ENCODE results near the gene ZNF682. TPM values are rescaled to one million over a fixed set of nuclear protein-coding genes. Genes with fewer than 3 reads are reported as not detected.

ZNF682 gene
- total and polyA plus RNA-seq, 12 donors, result 0.14 to 36.0 (median 3.5) TPM

DNA sequence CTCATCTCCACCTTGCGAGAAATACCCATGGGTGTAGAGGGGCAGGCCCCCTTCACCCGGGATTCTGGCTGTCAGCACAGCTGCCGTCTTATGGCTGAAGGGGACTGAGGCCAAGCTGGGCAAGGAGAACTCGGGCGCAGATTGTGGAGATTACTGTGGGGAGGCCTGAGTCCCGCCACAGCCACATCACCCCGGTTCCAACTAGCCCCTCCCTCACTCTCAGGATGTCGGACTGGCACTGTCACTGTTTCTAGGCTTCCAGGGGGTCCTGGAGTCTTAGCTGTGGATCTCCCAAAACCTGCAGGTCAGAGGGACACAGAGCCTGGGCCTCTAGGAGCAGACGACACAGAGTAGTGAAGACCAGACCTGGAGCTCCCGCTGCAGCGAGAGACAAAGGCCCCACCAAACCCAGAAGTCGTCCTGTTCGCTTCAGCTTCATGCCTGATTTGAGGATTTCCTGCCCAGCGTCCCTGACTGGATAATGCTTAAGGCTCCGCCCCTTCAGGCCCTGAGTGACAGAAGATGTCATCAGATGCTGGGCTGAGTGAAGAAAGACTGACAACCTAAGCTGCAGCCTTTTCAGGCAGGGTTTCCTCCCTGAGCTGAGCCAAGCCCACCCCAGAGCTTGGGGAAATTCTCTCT lies 82.8 kb downstream of the ZNF682 start:
- H3K27ac ChIP-seq, result no peak overlapping the region
- WGBS, 4 donors, result 47 to 58% (median 52%) methylated on average over 12 to 15 of the region's 15 CpGs
- no peak for DNase-seq
- TF ChIP-seq, protein P1, sequence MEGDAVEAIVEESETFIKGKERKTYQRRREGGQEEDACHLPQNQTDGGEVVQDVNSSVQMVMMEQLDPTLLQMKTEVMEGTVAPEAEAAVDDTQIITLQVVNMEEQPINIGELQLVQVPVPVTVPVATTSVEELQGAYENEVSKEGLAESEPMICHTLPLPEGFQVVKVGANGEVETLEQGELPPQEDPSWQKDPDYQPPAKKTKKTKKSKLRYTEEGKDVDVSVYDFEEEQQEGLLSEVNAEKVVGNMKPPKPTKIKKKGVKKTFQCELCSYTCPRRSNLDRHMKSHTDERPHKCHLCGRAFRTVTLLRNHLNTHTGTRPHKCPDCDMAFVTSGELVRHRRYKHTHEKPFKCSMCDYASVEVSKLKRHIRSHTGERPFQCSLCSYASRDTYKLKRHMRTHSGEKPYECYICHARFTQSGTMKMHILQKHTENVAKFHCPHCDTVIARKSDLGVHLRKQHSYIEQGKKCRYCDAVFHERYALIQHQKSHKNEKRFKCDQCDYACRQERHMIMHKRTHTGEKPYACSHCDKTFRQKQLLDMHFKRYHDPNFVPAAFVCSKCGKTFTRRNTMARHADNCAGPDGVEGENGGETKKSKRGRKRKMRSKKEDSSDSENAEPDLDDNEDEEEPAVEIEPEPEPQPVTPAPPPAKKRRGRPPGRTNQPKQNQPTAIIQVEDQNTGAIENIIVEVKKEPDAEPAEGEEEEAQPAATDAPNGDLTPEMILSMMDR (IDR thresholded peaks at IDR 0.05), result no peak
- no peak for TF ChIP-seq POLR2A (IDR thresholded peaks at IDR 0.05)
- H3K27me3 ChIP-seq, result no peaks in the 10 kb centered on the region
- H3K36me3 ChIP-seq (replicated peaks in 1 of 2), result no peaks in the 10 kb centered on the region
- intact Hi-C loops (cut with DNase I), result loop anchor here in 1 of 2 donors (5.0 kb wide), 1 partner anchor 424 kb away; no protein-coding TSS in a partner anchor
- no peaks in the 10 kb centered on the region for H3K9me3 ChIP-seq (replicated peaks in 1 of 3)
- H3K4me3 ChIP-seq, result no peak overlapping the region
- H3K4me1 ChIP-seq (replicated peaks in 1 of 2), result no peaks in the 10 kb centered on the region

DNA sequence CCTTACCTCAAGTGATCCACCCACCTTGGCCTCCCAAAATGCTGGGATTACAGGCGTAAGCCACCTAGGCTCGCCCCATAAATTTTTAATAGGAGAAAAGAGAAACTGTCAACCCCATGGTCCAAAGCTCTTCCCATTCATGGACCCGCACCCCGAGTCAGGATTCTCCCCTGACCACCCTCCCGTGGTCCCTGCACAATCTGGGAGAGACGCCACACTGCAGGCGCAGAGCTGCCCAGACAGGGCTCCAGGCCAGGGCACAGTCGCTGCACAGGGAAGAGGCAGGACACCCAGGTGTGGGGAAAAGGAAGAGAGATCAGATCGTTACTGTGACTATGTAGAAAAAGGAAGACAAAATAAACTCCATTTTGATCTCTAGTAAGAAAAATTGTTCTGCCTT lies 84.1 kb downstream of the ZNF682 start:
- H3K9me3 ChIP-seq (replicated peaks in 1 of 3), result no peaks in the 10 kb centered on the region
- no peaks in the 10 kb centered on the region for H3K4me1 ChIP-seq (replicated peaks in 1 of 2)
- WGBS, 4 donors, result 84 to 94% (median 88%) methylated on average over 9 of the region's 9 CpGs
- H3K36me3 ChIP-seq (replicated peaks in 1 of 2), result no peaks in the 10 kb centered on the region
- no peak overlapping the region for H3K4me3 ChIP-seq
- no peak for TF ChIP-seq POLR2A (IDR thresholded peaks at IDR 0.05)
- TF ChIP-seq, protein P1 (IDR thresholded peaks at IDR 0.05), result no peak
- intact Hi-C loops (cut with DNase I), result loop anchor here in 1 of 2 donors (5.0 kb wide), 1 partner anchor 423 kb away; no protein-coding TSS in a partner anchor
- no peaks in the 10 kb centered on the region for H3K27me3 ChIP-seq
- no peak overlapping the region for H3K27ac ChIP-seq
- no peak for DNase-seq

Small RNAs within 50 kb of the gene (small RNA-seq; reads per million reads assigned to genes)
- 0 reads per million in 2 donors for gene AC006539.3

Other genes starting within 250 kb of the ZNF682 start
- 10 to 100 TPM in 8 of 9 donors, 1 to 10 TPM in 1; 9.9 to 38.6 (median 24.0) TPM for gene ZNF506, start 217.8 kb downstream of the ZNF682 start, total RNA-seq
- 10 to 100 TPM in 1 of 3 donors, 1 to 10 TPM in 2; 4.7 to 22.1 (median 7.5) TPM for gene ZNF506, start 217.8 kb downstream of the ZNF682 start, polyA plus RNA-seq
- 10 to 100 TPM in 7 of 9 donors, 1 to 10 TPM in 2; 8.4 to 19.5 (median 14.5) TPM for gene ZNF253, start 173.6 kb downstream of the ZNF682 start, total RNA-seq
- 10 to 100 TPM in 1 of 3 donors, 1 to 10 TPM in 2; 2.7 to 19.7 (median 4.3) TPM for gene ZNF253, start 173.6 kb downstream of the ZNF682 start, polyA plus RNA-seq
- gene ZNF93, start 138.6 kb downstream of the ZNF682 start, total RNA-seq, result 1 to 10 TPM; 1.4 to 9.0 (median 2.9) TPM
- 1 to 10 TPM; 1.6 to 4.4 (median 2.7) TPM for gene ZNF93, start 138.6 kb downstream of the ZNF682 start, polyA plus RNA-seq
- gene ZNF90, start 38.5 kb upstream of the ZNF682 start, total RNA-seq, result 1 to 10 TPM in 5 of 9 donors, under 1 TPM in 4; 0.26 to 3.8 (median 1.2) TPM
- 1 to 10 TPM in 2 of 3 donors, under 1 TPM in 1; 0.81 to 3.1 (median 1.8) TPM for gene ZNF90, start 38.5 kb upstream of the ZNF682 start, polyA plus RNA-seq
- 1 to 10 TPM; 1.5 to 4.0 (median 3.0) TPM for gene ZNF486, start 127.7 kb upstream of the ZNF682 start, total RNA-seq
- gene ZNF486, start 127.7 kb upstream of the ZNF682 start, polyA plus RNA-seq, result 1 to 10 TPM in 2 of 3 donors, under 1 TPM in 1; 0.81 to 3.0 (median 1.8) TPM